Natural killer cell treated with Interleukin-12 subunit alpha and Interleukin-12 subunit beta and Interleukin-15 and Interleukin-18, amount 100 ng/mL, for 72 hours (primary cell): ENCODE data around the gene FHL1. TPM values are rescaled to one million over a fixed set of nuclear protein-coding genes. Genes with fewer than 3 reads are reported as not detected.
"Not testable (repeated sequence)": the region's sequence is repeated elsewhere in the genome, so short reads cannot be mapped to it uniquely, and the experiment has no call there.

Source experiments
- ATAC-seq, 2 donors: fragments of 150-1000 bp; cut with Tn5 transposase in 1 of 2; sonication (Bioruptor Pico), chemical (Tn5 transposase) in 1 of 2; 2 replicates each; pipeline ENCODE4 v1.10.0; 2021
- DNase-seq: peaks from one replicate; pipeline ENCODE4 v3.0.0; 2022; ENCODE audit warnings: low spot score
- H3K27ac Mint-ChIP-seq, 2 donors: 1 replicate in 1 of 2; 2 replicates in 1 of 2; pipeline ENCODE4 v1.8.0; 2022; ENCODE audit warnings: mixed read lengths in 2 of 2, mild to moderate bottlenecking in 1 of 2, moderate library complexity in 1 of 2
- H3K27me3 Mint-ChIP-seq, 2 donors: 1 replicate in 1 of 2; 2 replicates in 1 of 2; pipeline ENCODE4 v1.8.0; 2022; ENCODE audit warnings: mixed read lengths in 2 of 2
- H3K36me3 Mint-ChIP-seq: one replicate; pipeline ENCODE4 v1.8.0; 2022; ENCODE audit warnings: mixed read lengths
- H3K4me1 Mint-ChIP-seq, 2 donors: 1 replicate in 1 of 2; 2 replicates in 1 of 2; pipeline ENCODE4 v1.8.0; 2022; ENCODE audit warnings: low read depth in 2 of 2, mixed read lengths in 2 of 2, mild to moderate bottlenecking in 1 of 2
- H3K4me3 Mint-ChIP-seq: one replicate; pipeline ENCODE4 v1.8.0; 2022; ENCODE audit warnings: mixed read lengths
- H3K9me3 Mint-ChIP-seq: 2 replicates; pipeline ENCODE4 v1.8.0; 2022; ENCODE audit warnings: mixed read lengths
- total RNA-seq, 2 donors: library from RNA; stranded (reverse); gene quantifications; one replicate each; pipeline ENCODE4 v1.2.3, GENCODE V29; 2022

Gene FHL1
- total RNA-seq, 2 donors from 2014 or later: 2.9 to 6.7 TPM

- H3K4me1 Mint-ChIP-seq: no peaks in the 10 kb centered on the region
- no peaks in the 10 kb centered on the region for H3K36me3 Mint-ChIP-seq
- no peak for DNase-seq
- H3K9me3 Mint-ChIP-seq: no peaks in the 10 kb centered on the region
- ATAC-seq: no peak
- no peak overlapping the region for H3K27ac Mint-ChIP-seq
- H3K27me3 Mint-ChIP-seq: peaks cover 0 to 22% of the 10 kb centered on the region in 2 donors
- H3K4me3 Mint-ChIP-seq: no peak overlapping the region
These were observed 11.4 kb downstream of the FHL1 start for GRCh38 chrX:136158685-136159084.

GRCh38 chrX:136159611-136160025 is 12.3 kb downstream of the FHL1 start:
- Mint-ChIP-seq H3K27ac (no peak overlapping the region), H3K4me1 (no peaks in the 10 kb centered on the region), H3K9me3 (no peaks in the 10 kb centered on the region), H3K36me3 (no peaks in the 10 kb centered on the region), H3K27me3 (peaks cover 0 to 22% of the 10 kb centered on the region in 2 donors), H3K4me3 (no peak overlapping the region)
- DNase-seq (no peak), ATAC-seq (no peak)

GRCh38 chrX:136162827-136163570 is 15.7 kb downstream of the FHL1 start:
- no peak for DNase-seq
- H3K36me3 Mint-ChIP-seq: no peaks in the 10 kb centered on the region
- no peaks in the 10 kb centered on the region for H3K4me1 Mint-ChIP-seq
- peaks cover 0 to 20% of the 10 kb centered on the region in 2 donors for H3K27me3 Mint-ChIP-seq
- no peak overlapping the region for H3K27ac Mint-ChIP-seq
- ATAC-seq: peak in 1 of 2 donors; percentile 50
- H3K4me3 Mint-ChIP-seq: no peak overlapping the region
- H3K9me3 Mint-ChIP-seq: no peaks in the 10 kb centered on the region

DNA sequence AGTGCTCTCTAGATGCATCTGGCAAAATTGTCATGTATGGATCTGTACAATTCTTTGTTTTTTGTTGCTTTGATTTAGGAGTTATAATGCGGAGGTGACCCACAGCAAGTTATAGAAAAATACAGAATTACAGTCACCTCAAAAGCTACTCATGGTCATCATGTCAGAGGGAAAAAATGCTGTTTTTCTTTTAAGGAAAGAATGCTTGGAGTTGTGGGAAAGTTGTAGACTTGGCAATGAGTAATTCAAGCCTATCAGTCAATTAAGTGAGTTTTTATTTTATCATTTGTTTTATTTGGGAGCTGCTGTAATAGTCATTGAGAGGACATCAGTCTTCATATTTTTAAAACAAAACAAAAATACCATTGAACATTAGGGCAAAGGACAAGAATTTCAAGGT is 16.4 kb downstream of the FHL1 start:
- DNase-seq: no peak
- H3K36me3 Mint-ChIP-seq: no peaks in the 10 kb centered on the region
- H3K9me3 Mint-ChIP-seq: no peaks in the 10 kb centered on the region
- H3K27me3 Mint-ChIP-seq: peaks cover 0 to 18% of the 10 kb centered on the region in 2 donors
- no peak for ATAC-seq
- no peak overlapping the region for H3K4me3 Mint-ChIP-seq
- H3K4me1 Mint-ChIP-seq: no peaks in the 10 kb centered on the region
- no peak overlapping the region for H3K27ac Mint-ChIP-seq

GRCh38 chrX:136165406-136165805 is 18.1 kb downstream of the FHL1 start:
- H3K36me3 Mint-ChIP-seq: no peaks in the 10 kb centered on the region
- H3K9me3 Mint-ChIP-seq: no peaks in the 10 kb centered on the region
- ATAC-seq (no peak), DNase-seq (no peak)
- H3K27me3 Mint-ChIP-seq: peaks cover 0 to 15% of the 10 kb centered on the region in 2 donors
- no peak overlapping the region for H3K27ac Mint-ChIP-seq
- no peak overlapping the region for H3K4me3 Mint-ChIP-seq
- no peaks in the 10 kb centered on the region for H3K4me1 Mint-ChIP-seq

DNA sequence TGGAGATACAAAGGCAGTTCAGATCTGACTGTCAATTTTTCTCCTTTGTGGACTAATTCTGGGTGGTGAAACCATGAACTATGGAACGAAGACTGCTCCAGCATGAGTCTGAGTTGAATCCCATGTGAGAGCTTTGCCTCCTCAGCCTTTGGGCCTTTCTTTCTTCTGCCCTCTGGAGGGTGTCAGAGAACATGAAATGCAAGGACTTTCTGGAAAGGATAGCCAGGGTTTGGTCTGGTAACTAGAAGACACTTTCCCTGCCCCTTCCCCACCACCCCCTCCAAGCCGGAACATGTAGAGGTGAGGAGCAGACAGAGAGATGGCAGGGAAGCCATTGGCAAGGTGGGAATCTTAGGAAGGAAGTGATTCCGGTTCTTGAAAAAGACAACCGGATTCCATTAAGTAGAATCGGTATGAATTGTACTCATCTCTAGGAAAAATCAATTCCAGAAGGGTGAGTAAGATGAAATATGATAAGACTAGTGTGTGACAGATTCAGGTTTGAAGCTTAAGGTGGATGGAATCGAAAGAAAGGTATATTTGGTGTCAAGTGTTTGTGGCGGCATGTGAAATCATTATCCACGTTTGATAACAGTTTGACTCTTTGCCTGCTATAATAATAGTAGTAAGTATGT is 19.0 kb downstream of the FHL1 start:
- H3K4me1 Mint-ChIP-seq: no peaks in the 10 kb centered on the region
- H3K27ac Mint-ChIP-seq: no peak overlapping the region
- no peak for DNase-seq
- no peaks in the 10 kb centered on the region for H3K36me3 Mint-ChIP-seq
- peak in 1 of 2 donors; percentile 36 for ATAC-seq
- peaks cover 0 to 15% of the 10 kb centered on the region in 2 donors for H3K27me3 Mint-ChIP-seq
- no peak overlapping the region for H3K4me3 Mint-ChIP-seq
- no peaks in the 10 kb centered on the region for H3K9me3 Mint-ChIP-seq

DNA sequence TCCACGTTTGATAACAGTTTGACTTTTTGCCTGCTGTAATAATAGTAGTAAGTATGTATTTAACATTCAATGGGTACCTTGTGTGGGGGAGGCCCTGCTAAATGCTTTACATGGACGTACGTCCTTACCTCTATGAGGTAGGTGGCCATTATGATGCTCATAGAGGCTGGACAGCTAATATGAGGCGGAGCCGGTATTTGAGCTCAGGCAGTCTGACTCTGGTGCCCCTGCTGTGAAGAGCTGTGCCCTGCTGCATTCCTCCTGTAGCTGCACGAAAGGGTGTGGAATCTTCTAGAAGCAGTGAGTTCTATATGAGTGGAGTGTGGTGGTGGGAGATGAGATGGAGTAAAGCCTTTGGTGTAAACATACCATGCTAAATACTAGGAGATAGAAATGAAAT is 20.7 kb downstream of the FHL1 start:
- H3K27me3 Mint-ChIP-seq: peaks cover 0 to 15% of the 10 kb centered on the region in 2 donors
- not testable (repeated sequence) for H3K4me3 Mint-ChIP-seq, H3K9me3 Mint-ChIP-seq, H3K27ac Mint-ChIP-seq, ATAC-seq, H3K4me1 Mint-ChIP-seq, DNase-seq, H3K36me3 Mint-ChIP-seq

GRCh38 chrX:136168929-136169735 is 21.8 kb downstream of the FHL1 start:
- Mint-ChIP-seq H3K36me3 (no peaks in the 10 kb centered on the region), H3K4me3 (no peak overlapping the region), H3K9me3 (no peaks in the 10 kb centered on the region), H3K27ac (no peak overlapping the region), H3K4me1 (no peaks in the 10 kb centered on the region), H3K27me3 (peaks cover 0 to 10% of the 10 kb centered on the region in 2 donors)
- no peak for ATAC-seq
- no peak for DNase-seq

DNA sequence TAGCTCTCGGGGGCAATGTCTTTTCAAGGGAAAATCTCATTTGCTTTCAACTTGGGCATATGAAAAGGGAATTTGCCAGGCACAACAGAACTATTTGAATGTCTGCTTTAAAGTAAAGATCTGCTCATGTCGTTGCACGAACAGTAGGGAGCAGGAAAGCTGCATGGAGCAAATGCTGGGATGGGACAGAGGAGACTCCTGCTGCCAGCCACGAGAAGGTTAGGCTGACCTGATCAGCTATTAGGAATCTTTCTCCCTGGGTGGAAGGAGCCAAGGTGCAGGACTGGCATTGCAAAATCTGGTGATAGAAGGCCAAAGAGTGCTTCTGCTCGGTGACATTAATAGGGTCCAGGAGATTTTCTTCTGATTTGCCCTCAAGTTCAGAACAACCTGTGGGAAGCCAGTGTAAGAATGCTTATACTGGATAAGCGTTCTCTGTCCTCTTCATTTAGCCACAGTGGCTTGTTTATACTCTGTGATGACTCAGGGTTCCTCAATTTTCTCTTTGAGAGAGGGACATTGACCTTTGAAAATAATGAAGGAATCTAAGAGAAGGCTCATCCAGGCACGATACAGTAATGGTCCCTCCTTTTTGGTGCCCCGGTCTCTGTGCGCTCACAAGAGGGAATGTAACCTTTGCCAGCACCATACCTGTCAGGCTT is 22.9 kb downstream of the FHL1 start:
- Mint-ChIP-seq H3K27me3 (peaks cover 0 to 8% of the 10 kb centered on the region in 2 donors), H3K27ac (no peak overlapping the region), H3K36me3 (no peaks in the 10 kb centered on the region), H3K9me3 (no peaks in the 10 kb centered on the region), H3K4me1 (no peaks in the 10 kb centered on the region), H3K4me3 (no peak overlapping the region)
- ATAC-seq (no peak), DNase-seq (no peak)

- H3K9me3 Mint-ChIP-seq: no peaks in the 10 kb centered on the region
- H3K4me1 Mint-ChIP-seq: no peaks in the 10 kb centered on the region
- peaks cover 0 to 2% of the 10 kb centered on the region in 2 donors for H3K27me3 Mint-ChIP-seq
- H3K36me3 Mint-ChIP-seq: no peaks in the 10 kb centered on the region
- H3K27ac Mint-ChIP-seq: no peak overlapping the region
- H3K4me3 Mint-ChIP-seq: no peak overlapping the region
- ATAC-seq: no peak
- no peak for DNase-seq
These were observed 24.1 kb downstream of the FHL1 start for GRCh38 chrX:136171420-136171819.

DNA sequence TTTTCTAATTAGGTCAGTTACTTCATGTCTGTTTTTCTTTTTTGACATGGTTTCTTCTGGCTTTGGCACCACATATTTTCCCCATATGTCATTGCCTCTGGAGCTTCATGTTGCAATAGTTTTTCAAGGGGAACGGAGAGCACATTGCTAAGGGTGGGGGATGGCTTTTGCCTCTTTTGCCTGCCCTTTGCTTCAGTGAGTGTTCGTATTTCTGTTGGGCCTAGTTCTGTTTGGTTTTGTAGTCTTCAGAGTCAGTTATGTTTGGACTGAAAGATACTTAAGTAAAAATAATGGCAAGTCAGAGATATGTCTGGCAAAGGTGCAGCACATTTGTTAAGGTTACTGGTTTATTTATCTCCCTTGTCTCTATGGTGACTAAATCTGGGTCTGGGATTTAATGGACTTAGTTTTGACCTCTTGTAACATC is 29.1 kb downstream of the FHL1 start:
- no peak for DNase-seq
- Mint-ChIP-seq H3K4me1 (no peaks in the 10 kb centered on the region), H3K36me3 (no peaks in the 10 kb centered on the region), H3K4me3 (no peak overlapping the region), H3K9me3 (no peaks in the 10 kb centered on the region), H3K27me3 (peaks cover 0 to 3% of the 10 kb centered on the region in 2 donors), H3K27ac (no peak overlapping the region)
- ATAC-seq: no peak

DNA sequence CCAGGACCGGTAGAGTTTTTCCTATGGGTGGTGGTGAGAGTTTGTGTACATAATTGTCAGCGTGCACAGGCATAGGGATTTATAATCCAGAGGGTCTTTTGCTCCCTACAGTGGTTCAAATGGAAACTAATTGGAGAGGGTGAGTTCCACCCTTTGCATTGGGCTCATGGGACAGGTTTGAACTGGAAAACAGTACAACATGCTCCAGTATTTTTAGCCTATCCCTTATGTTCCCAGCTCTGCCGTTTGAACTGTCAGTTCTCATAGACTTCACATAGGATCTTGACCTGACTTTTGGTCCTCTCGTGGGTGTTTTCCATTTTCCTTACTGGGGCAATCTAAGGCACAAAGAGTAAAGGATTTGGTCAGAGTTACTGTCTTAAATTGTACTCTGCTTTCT is 31.8 kb downstream of the FHL1 start:
- Mint-ChIP-seq H3K36me3 (no peaks in the 10 kb centered on the region), H3K27me3 (peaks cover 0 to 4% of the 10 kb centered on the region in 2 donors), H3K4me3 (no peak overlapping the region), H3K4me1 (no peaks in the 10 kb centered on the region), H3K27ac (no peak overlapping the region), H3K9me3 (no peaks in the 10 kb centered on the region)
- DNase-seq (no peak), ATAC-seq (no peak)

- H3K4me3 Mint-ChIP-seq: no peak overlapping the region
- H3K36me3 Mint-ChIP-seq: no peaks in the 10 kb centered on the region
- no peak for ATAC-seq
- DNase-seq: no peak
- H3K4me1 Mint-ChIP-seq: no peaks in the 10 kb centered on the region
- H3K9me3 Mint-ChIP-seq: no peaks in the 10 kb centered on the region
- no peak overlapping the region for H3K27ac Mint-ChIP-seq
- peaks cover 0 to 8% of the 10 kb centered on the region in 2 donors for H3K27me3 Mint-ChIP-seq
These were observed 35.1 kb downstream of the FHL1 start for GRCh38 chrX:136182414-136182813.
